Keratinocyte (primary cell): ENCODE results near the gene KBTBD3. TPM values are rescaled to one million over a fixed set of nuclear protein-coding genes. Genes with fewer than 3 reads are reported as not detected.

ENCODE experiments used
- DNase-seq: peaks from one replicate; pipeline ENCODE4 v3.0.0-alpha.2; 2011; ENCODE audit warnings: low read depth, missing footprints, low spot score
- FAIRE-seq: peaks from 2 replicates; lab custom pipeline; 2011; peaks lifted over from hg19 to GRCh38; lab: Jason Lieb, UNC
- H2AFZ ChIP-seq: 2 replicates; pipeline ENCODE4 v1.6.0; 2012; ENCODE audit warnings: low read length, control low read depth, inconsistent platforms; ENCODE audit not compliant: control insufficient read depth
- H3K27ac ChIP-seq: 2 replicates; pipeline ENCODE4 v1.5.1; 2011; ENCODE audit warnings: low read length; ENCODE audit not compliant: control insufficient read depth, insufficient read depth
- H3K27me3 ChIP-seq: 3 replicates; pipeline ENCODE4 v1.6.0; 2011; ENCODE audit warnings: low read length; ENCODE audit not compliant: control insufficient read depth, insufficient read depth; ENCODE audit errors: extremely low read depth
- H3K36me3 ChIP-seq, 2 experiments: 2 replicates in 1 of 2; 3 replicates in 1 of 2; pipeline ENCODE4 v1.5.1; 2011; ENCODE audit warnings: low read length in 2 of 2, mild to moderate bottlenecking in 1 of 2; ENCODE audit not compliant: control insufficient read depth in 2 of 2, insufficient read depth in 2 of 2; ENCODE audit errors: extremely low read depth in 1 of 2
- H3K4me1 ChIP-seq: 3 replicates; pipeline ENCODE4 v1.5.1; 2011; ENCODE audit warnings: low read length; ENCODE audit not compliant: control insufficient read depth, insufficient read depth; ENCODE audit errors: extremely low read depth
- H3K4me2 ChIP-seq: 3 replicates; pipeline ENCODE4 v1.6.0; 2011; ENCODE audit warnings: low read depth, low read length; ENCODE audit not compliant: control insufficient read depth, insufficient read depth; ENCODE audit errors: extremely low read depth
- H3K4me3 ChIP-seq, 3 experiments: fragments of 200-600 bp in 1 of 3; sonication (generic) in 1 of 3; 2 replicates in 2 of 3; 3 replicates in 1 of 3; pipeline ENCODE4 v1.5.1; 2011 to 2016; ENCODE audit warnings: low read length in 3 of 3, mild to moderate bottlenecking in 3 of 3, control low read depth in 2 of 3, inconsistent platforms in 1 of 3, low read depth in 1 of 3, mixed read lengths in 1 of 3, mixed run types in 1 of 3, moderate library complexity in 1 of 3; ENCODE audit not compliant: control insufficient read depth in 2 of 3, insufficient read depth in 2 of 3; ENCODE audit errors: extremely low read depth in 1 of 3
- H3K79me2 ChIP-seq: 2 replicates; pipeline ENCODE4 v1.6.0; 2012; ENCODE audit warnings: low read length; ENCODE audit not compliant: control insufficient read depth, insufficient read depth
- H3K9ac ChIP-seq: 3 replicates; pipeline ENCODE4 v1.6.0; 2011; ENCODE audit warnings: low read length; ENCODE audit not compliant: control insufficient read depth, insufficient read depth; ENCODE audit errors: extremely low read depth
- H3K9me1 ChIP-seq: 3 replicates; pipeline ENCODE4 v1.6.0; 2011; ENCODE audit warnings: low read length; ENCODE audit not compliant: control insufficient read depth, insufficient read depth; ENCODE audit errors: extremely low read depth
- H3K9me3 ChIP-seq: 2 replicates; pipeline ENCODE4 v1.5.1; 2012; ENCODE audit warnings: low read depth, low read length; ENCODE audit not compliant: control insufficient read depth
- H4K20me1 ChIP-seq: 3 replicates; pipeline ENCODE4 v1.6.0; 2011; ENCODE audit warnings: low read length; ENCODE audit not compliant: control insufficient read depth, insufficient read depth; ENCODE audit errors: extremely low read depth
- EZH2 ChIP-seq: IDR thresholded peaks from one replicate; pipeline ENCODE4 v1.6.1; 2012; ENCODE audit warnings: inconsistent platforms, mild to moderate bottlenecking, low read length, moderate library complexity
- dilution Hi-C: fragments of 300-500 bp; cut with MboI; formaldehyde crosslinking; loops from one replicate; pipeline ENCODE4 v1.7.0; 2020; ENCODE audit warnings: low sequenced_read_pairs; ENCODE audit not compliant: extremely low pct_ligation_motif_present
- polyA plus RNA-seq, 5 experiments: library from polyadenylated mRNA; depleted of rRNA in 3 of 5; stranded (reverse) in 3 of 5; stranded (forward) in 1 of 5; unstranded in 1 of 5; fragments of >200 nt; gene quantifications; 1 replicate in 1 of 5; 2 replicates in 3 of 5; 3 replicates in 1 of 5; pipeline versions ENCODE4 v1.2.1 to v1.2.3, GENCODE V29; 2011 to 2012; ENCODE audit warnings: missing spikeins in 2 of 5, low read depth in 1 of 5, low replicate concordance in 1 of 5
- TF ChIP-seq, protein P1 (sequence below), 3 experiments: IDR thresholded peaks in 1 of 3; conservative IDR thresholded peaks in 1 of 3; optimal IDR thresholded peaks in 1 of 3; 2 replicates in 2 of 3; 3 replicates in 1 of 3; pipeline versions ENCODE3 to v1.5.1; 2011; ENCODE audit warnings: low read length in 3 of 3, mild to moderate bottlenecking in 3 of 3, moderate library complexity in 2 of 3, control low read depth in 1 of 3, inconsistent platforms in 1 of 3; ENCODE audit not compliant: insufficient read depth in 2 of 3; ENCODE audit errors: extremely low read depth in 1 of 3

Gene KBTBD3
- polyA plus RNA-seq, 1 donor (not counting 4 experiments of a cell fraction or from before 2014, with no cell fraction given) = 8.9 TPM

DNA sequence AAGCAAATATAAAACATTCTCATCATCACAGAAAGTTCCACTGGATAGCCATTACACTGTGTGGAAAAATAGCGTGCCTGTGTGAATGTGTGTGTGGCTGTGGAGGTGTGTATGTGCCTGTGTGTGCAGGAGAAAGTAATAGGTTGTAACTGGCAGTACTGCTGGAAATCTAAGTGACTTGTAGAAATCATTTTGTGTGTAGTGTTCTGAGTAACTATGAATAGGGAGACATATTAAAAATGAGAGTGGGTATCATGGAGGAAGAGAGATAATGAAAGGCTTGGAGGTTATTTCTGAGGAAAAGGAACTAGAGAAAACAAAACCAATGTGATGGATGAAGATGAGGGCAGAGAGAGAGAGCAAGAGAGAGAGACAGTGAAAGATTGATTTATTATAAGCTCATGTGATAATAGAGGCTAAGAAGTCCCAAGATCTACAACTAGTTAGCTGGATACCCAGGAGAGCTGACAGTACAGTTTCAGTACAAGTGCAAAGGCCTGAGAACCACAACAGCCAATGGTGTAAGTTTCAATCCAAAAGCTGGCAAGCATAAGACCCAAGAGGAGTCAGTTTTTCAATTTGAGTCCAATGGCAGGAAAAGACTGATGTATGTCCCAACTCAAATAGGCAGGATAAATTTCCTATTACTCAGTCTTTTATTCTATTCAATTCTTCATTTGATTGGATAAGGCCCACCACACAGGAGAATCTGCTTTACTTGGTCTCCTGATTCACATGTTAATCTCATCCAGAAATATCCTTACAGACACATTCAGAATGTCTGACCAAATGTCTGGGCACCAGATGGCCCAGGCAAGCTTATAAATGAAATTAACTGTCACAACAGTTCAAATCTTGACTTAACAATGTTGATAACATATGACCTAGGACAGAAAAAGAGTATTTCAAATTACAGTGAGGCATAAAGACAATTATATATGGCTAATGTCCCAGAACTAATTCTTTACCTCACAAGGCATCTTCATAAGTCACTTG, 14.9 kb downstream of the KBTBD3 start:
- Histone ChIP-seq H3K79me2 (no peaks in the 10 kb centered on the region), H2AFZ (no peak overlapping the region), H3K9me1 (no peaks in the 10 kb centered on the region), H4K20me1 (no peaks in the 10 kb centered on the region), H3K9me3 (no peaks in the 10 kb centered on the region), H3K27ac (no peak overlapping the region), H3K4me2 (no peak overlapping the region), H3K4me1 (no peaks in the 10 kb centered on the region), H3K36me3 (no peaks in the 10 kb centered on the region), H3K4me3 (no peak overlapping the region), H3K9ac (no peak overlapping the region), H3K27me3 (no peaks in the 10 kb centered on the region)
- TF ChIP-seq EZH2 = no peak
- FAIRE-seq (no peak), DNase-seq (no peak)
- dilution Hi-C loops = no loop called here

- Histone ChIP-seq H3K4me3 (no peak overlapping the region), H4K20me1 (no peaks in the 10 kb centered on the region), H3K9me3 (no peaks in the 10 kb centered on the region), H3K9ac (no peak overlapping the region), H3K27ac (no peak overlapping the region), H3K27me3 (no peaks in the 10 kb centered on the region), H3K4me1 (no peaks in the 10 kb centered on the region), H2AFZ (no peak overlapping the region), H3K4me2 (no peak overlapping the region), H3K36me3 (no peaks in the 10 kb centered on the region), H3K9me1 (no peaks in the 10 kb centered on the region), H3K79me2 (no peaks in the 10 kb centered on the region)
- no peak for FAIRE-seq
- DNase-seq = no peak
- dilution Hi-C loops = no loop called here
- TF ChIP-seq EZH2 = no peak
- TF ChIP-seq, protein P1, sequence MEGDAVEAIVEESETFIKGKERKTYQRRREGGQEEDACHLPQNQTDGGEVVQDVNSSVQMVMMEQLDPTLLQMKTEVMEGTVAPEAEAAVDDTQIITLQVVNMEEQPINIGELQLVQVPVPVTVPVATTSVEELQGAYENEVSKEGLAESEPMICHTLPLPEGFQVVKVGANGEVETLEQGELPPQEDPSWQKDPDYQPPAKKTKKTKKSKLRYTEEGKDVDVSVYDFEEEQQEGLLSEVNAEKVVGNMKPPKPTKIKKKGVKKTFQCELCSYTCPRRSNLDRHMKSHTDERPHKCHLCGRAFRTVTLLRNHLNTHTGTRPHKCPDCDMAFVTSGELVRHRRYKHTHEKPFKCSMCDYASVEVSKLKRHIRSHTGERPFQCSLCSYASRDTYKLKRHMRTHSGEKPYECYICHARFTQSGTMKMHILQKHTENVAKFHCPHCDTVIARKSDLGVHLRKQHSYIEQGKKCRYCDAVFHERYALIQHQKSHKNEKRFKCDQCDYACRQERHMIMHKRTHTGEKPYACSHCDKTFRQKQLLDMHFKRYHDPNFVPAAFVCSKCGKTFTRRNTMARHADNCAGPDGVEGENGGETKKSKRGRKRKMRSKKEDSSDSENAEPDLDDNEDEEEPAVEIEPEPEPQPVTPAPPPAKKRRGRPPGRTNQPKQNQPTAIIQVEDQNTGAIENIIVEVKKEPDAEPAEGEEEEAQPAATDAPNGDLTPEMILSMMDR (optimal IDR thresholded peaks at IDR 0.05 in 1 of 3, IDR thresholded peaks at IDR 0.05 in 1 of 3, conservative IDR thresholded peaks at IDR 0.05 in 1 of 3; ENCODE audit: extremely low read depth in 1 of 3, insufficient read depth in 2 of 3, low read length in 3 of 3) = no peak
Measured at GRCh38 chr11:106061249-106061784, 15.8 kb downstream of the KBTBD3 start.
